ENCODE results near the gene PIK3R3. TPM values are rescaled to one million over a fixed set of nuclear protein-coding genes. Genes with fewer than 3 reads are reported as not detected.
"Not testable (repeated sequence)": the region's sequence is repeated elsewhere in the genome, so short reads cannot be mapped to it uniquely, and the experiment has no call there.

The PIK3R3 gene
- total RNA-seq, 3 donors from 2014 or later, result 1.3 to 1.7 (median 1.6) TPM

GRCh38 chr1:46099215-46099614 lies 33.2 kb downstream of the PIK3R3 start:
- H3K4me3 Mint-ChIP-seq, result no peak overlapping the region
- peaks cover 8% of the 10 kb centered on the region for H3K4me1 Mint-ChIP-seq (ENCODE audit: low read depth)
- H3K36me3 Mint-ChIP-seq (ENCODE audit: insufficient read depth), result no peaks in the 10 kb centered on the region
- DNase-seq (no peak), ATAC-seq (no peak)
- H3K9me3 Mint-ChIP-seq, result peaks cover 5% of the 10 kb centered on the region
- H3K27me3 Mint-ChIP-seq (ENCODE audit: low read depth), result peaks cover 6% of the 10 kb centered on the region

- Mint-ChIP-seq H3K4me1 (ENCODE audit: low read depth) (peaks cover 8% of the 10 kb centered on the region), H3K4me3 (no peak overlapping the region), H3K27me3 (ENCODE audit: low read depth) (peaks cover 6% of the 10 kb centered on the region), H3K9me3 (peaks cover 5% of the 10 kb centered on the region), H3K36me3 (ENCODE audit: insufficient read depth) (no peaks in the 10 kb centered on the region)
- DNase-seq (no peak), ATAC-seq (peak; percentile 71 to 82)
These were observed 34.3 kb downstream of the PIK3R3 start for GRCh38 chr1:46098027-46098712.

- Mint-ChIP-seq H3K9me3 (peaks cover 5% of the 10 kb centered on the region), H3K36me3 (ENCODE audit: insufficient read depth) (no peaks in the 10 kb centered on the region), H3K4me1 (ENCODE audit: low read depth) (peaks cover 8% of the 10 kb centered on the region), H3K27me3 (ENCODE audit: low read depth) (peaks cover 9% of the 10 kb centered on the region), H3K4me3 (no peak overlapping the region)
- ATAC-seq, result no peak
- DNase-seq, result no peak
These were observed 35.3 kb downstream of the PIK3R3 start for GRCh38 chr1:46097149-46097472.

- peaks cover 10% of the 10 kb centered on the region for H3K27me3 Mint-ChIP-seq (ENCODE audit: low read depth)
- ATAC-seq, result no peak
- no peak overlapping the region for H3K4me3 Mint-ChIP-seq
- H3K9me3 Mint-ChIP-seq, result peaks cover 5% of the 10 kb centered on the region
- H3K4me1 Mint-ChIP-seq (ENCODE audit: low read depth), result peaks cover 8% of the 10 kb centered on the region
- no peaks in the 10 kb centered on the region for H3K36me3 Mint-ChIP-seq (ENCODE audit: insufficient read depth)
- DNase-seq, result no peak
These were observed 35.9 kb downstream of the PIK3R3 start for GRCh38 chr1:46096269-46097148.

- H3K36me3 Mint-ChIP-seq (ENCODE audit: insufficient read depth); ATAC-seq; H3K4me1 Mint-ChIP-seq (ENCODE audit: low read depth); H3K9me3 Mint-ChIP-seq; DNase-seq; H3K4me3 Mint-ChIP-seq: not testable (repeated sequence)
- peaks cover 13% of the 10 kb centered on the region for H3K27me3 Mint-ChIP-seq (ENCODE audit: low read depth)
These were observed 37.3 kb downstream of the PIK3R3 start for GRCh38 chr1:46095110-46095509.

- no peak for ATAC-seq
- Mint-ChIP-seq H3K4me3 (no peak overlapping the region), H3K27me3 (ENCODE audit: low read depth) (peaks cover 13% of the 10 kb centered on the region), H3K36me3 (ENCODE audit: insufficient read depth) (no peaks in the 10 kb centered on the region), H3K4me1 (ENCODE audit: low read depth) (peaks cover 8% of the 10 kb centered on the region), H3K9me3 (peaks cover 4% of the 10 kb centered on the region)
- no peak for DNase-seq
These were observed 37.9 kb downstream of the PIK3R3 start for GRCh38 chr1:46094471-46095005.

- H3K4me1 Mint-ChIP-seq (ENCODE audit: low read depth); DNase-seq; ATAC-seq; H3K9me3 Mint-ChIP-seq; H3K36me3 Mint-ChIP-seq (ENCODE audit: insufficient read depth); H3K4me3 Mint-ChIP-seq: not testable (repeated sequence)
- H3K27me3 Mint-ChIP-seq (ENCODE audit: low read depth), result peaks cover 13% of the 10 kb centered on the region
These were observed 38.6 kb downstream of the PIK3R3 start for GRCh38 chr1:46093832-46094231.

GRCh38 chr1:46087891-46088290 lies 44.5 kb downstream of the PIK3R3 start:
- Mint-ChIP-seq H3K4me1 (ENCODE audit: low read depth) (no peaks in the 10 kb centered on the region), H3K9me3 (no peaks in the 10 kb centered on the region), H3K36me3 (ENCODE audit: insufficient read depth) (no peaks in the 10 kb centered on the region), H3K4me3 (no peak overlapping the region), H3K27me3 (ENCODE audit: low read depth) (peaks cover 11% of the 10 kb centered on the region)
- no peak for DNase-seq
- no peak for ATAC-seq

- no peak overlapping the region for H3K4me3 Mint-ChIP-seq
- H3K36me3 Mint-ChIP-seq (ENCODE audit: insufficient read depth), result no peaks in the 10 kb centered on the region
- H3K4me1 Mint-ChIP-seq (ENCODE audit: low read depth), result no peaks in the 10 kb centered on the region
- no peaks in the 10 kb centered on the region for H3K9me3 Mint-ChIP-seq
- peaks cover 8% of the 10 kb centered on the region for H3K27me3 Mint-ChIP-seq (ENCODE audit: low read depth)
- DNase-seq (no peak), ATAC-seq (no peak)
These were observed 45.9 kb downstream of the PIK3R3 start for GRCh38 chr1:46086576-46086975.

- H3K9me3 Mint-ChIP-seq, result no peaks in the 10 kb centered on the region
- H3K4me3 Mint-ChIP-seq, result no peak overlapping the region
- ATAC-seq, result no peak
- H3K4me1 Mint-ChIP-seq (ENCODE audit: low read depth), result no peaks in the 10 kb centered on the region
- no peak for DNase-seq
- peaks cover 5% of the 10 kb centered on the region for H3K27me3 Mint-ChIP-seq (ENCODE audit: low read depth)
- no peaks in the 10 kb centered on the region for H3K36me3 Mint-ChIP-seq (ENCODE audit: insufficient read depth)
These were observed 47.6 kb downstream of the PIK3R3 start for GRCh38 chr1:46084553-46085451.

- Mint-ChIP-seq H3K36me3 (ENCODE audit: insufficient read depth) (no peaks in the 10 kb centered on the region), H3K4me1 (ENCODE audit: low read depth) (no peaks in the 10 kb centered on the region), H3K27me3 (ENCODE audit: low read depth) (peaks cover 5% of the 10 kb centered on the region), H3K9me3 (no peaks in the 10 kb centered on the region), H3K4me3 (no peak overlapping the region)
- DNase-seq (no peak), ATAC-seq (no peak)
These were observed 48.9 kb downstream of the PIK3R3 start for GRCh38 chr1:46083579-46083978.

- H3K27me3 Mint-ChIP-seq (ENCODE audit: low read depth), result peaks cover 3% of the 10 kb centered on the region
- H3K36me3 Mint-ChIP-seq (ENCODE audit: insufficient read depth), result no peaks in the 10 kb centered on the region
- H3K4me1 Mint-ChIP-seq (ENCODE audit: low read depth), result no peaks in the 10 kb centered on the region
- H3K9me3 Mint-ChIP-seq, result no peaks in the 10 kb centered on the region
- no peak for DNase-seq
- no peak overlapping the region for H3K4me3 Mint-ChIP-seq
- no peak for ATAC-seq
These were observed 50.8 kb downstream of the PIK3R3 start for GRCh38 chr1:46081619-46082018.

- H3K4me3 Mint-ChIP-seq, result no peak overlapping the region
- ATAC-seq (no peak), DNase-seq (no peak)
- peaks cover 3% of the 10 kb centered on the region for H3K27me3 Mint-ChIP-seq (ENCODE audit: low read depth)
- no peaks in the 10 kb centered on the region for H3K9me3 Mint-ChIP-seq
- no peaks in the 10 kb centered on the region for H3K36me3 Mint-ChIP-seq (ENCODE audit: insufficient read depth)
- H3K4me1 Mint-ChIP-seq (ENCODE audit: low read depth), result no peaks in the 10 kb centered on the region
These were observed 51.2 kb downstream of the PIK3R3 start for GRCh38 chr1:46081206-46081605.

- DNase-seq, result no peak
- H3K4me3 Mint-ChIP-seq, result no peak overlapping the region
- H3K4me1 Mint-ChIP-seq (ENCODE audit: low read depth), result no peaks in the 10 kb centered on the region
- H3K9me3 Mint-ChIP-seq, result no peaks in the 10 kb centered on the region
- no peaks in the 10 kb centered on the region for H3K36me3 Mint-ChIP-seq (ENCODE audit: insufficient read depth)
- H3K27me3 Mint-ChIP-seq (ENCODE audit: low read depth), result no peaks in the 10 kb centered on the region
- no peak for ATAC-seq
These were observed 52.2 kb downstream of the PIK3R3 start for GRCh38 chr1:46080257-46080656.

Data from activated T-cell treated with anti-CD3 and anti-CD28 coated beads, Interleukin-2, amount 50 U/mL, for 4 hours (primary cell).